Neutrophil (primary cell): Measurements from ENCODE around the gene CCDC122.
A peak's percentile ranks its signal among the peaks of the same experiment; 100 is the strongest.

ENCODE experiments used
- H3K27ac ChIP-seq: fragments of 200-600 bp; sonication (generic); 2 replicates; pipeline ENCODE4 v1.5.1; 2016; ENCODE audit warnings: mild to moderate bottlenecking, moderate library complexity
- H3K27me3 ChIP-seq: fragments of 200-600 bp; sonication (generic); 2 replicates; pipeline ENCODE4 v1.6.0; 2016; ENCODE audit warnings: mild to moderate bottlenecking
- H3K36me3 ChIP-seq: fragments of 200-600 bp; sonication (generic); 2 replicates; pipeline ENCODE4 v1.5.1; 2017
- H3K4me1 ChIP-seq, 2 experiments: fragments of 200-600 bp in 1 of 2; sonication (generic) in 1 of 2; 1 replicate in 1 of 2; 2 replicates in 1 of 2; pipeline versions ENCODE4 v1.5.1 to v1.6.1; 2013 to 2016; ENCODE audit warnings: low read depth in 1 of 2, low read length in 1 of 2, mild to moderate bottlenecking in 1 of 2, moderate library complexity in 1 of 2; ENCODE audit not compliant: control insufficient read depth in 1 of 2, insufficient read depth in 1 of 2
- H3K4me3 ChIP-seq, 2 experiments: fragments of 200-600 bp in 1 of 2; sonication (generic) in 1 of 2; 1 replicate in 1 of 2; 2 replicates in 1 of 2; pipeline ENCODE4 v1.5.1; 2013 to 2016; ENCODE audit warnings: low read depth in 1 of 2, low read length in 1 of 2, mild to moderate bottlenecking in 1 of 2, moderate library complexity in 1 of 2
- H3K9me3 ChIP-seq: fragments of 200-600 bp; sonication (generic); 2 replicates; pipeline ENCODE4 v1.5.1; 2016
- TF ChIP-seq, protein P1 (sequence below): fragments of 200-600 bp; sonication (generic); IDR thresholded peaks from 2 replicates; pipeline ENCODE4 v1.5.1; 2016; ENCODE audit warnings: antibody characterized with exemption

The CCDC122 gene

GRCh38 chr13:43905435-43906031 is 26.0 kb upstream of the CCDC122 start:
- no peaks in the 10 kb centered on the region for H3K4me1 ChIP-seq
- H3K27ac ChIP-seq = no peak overlapping the region
- H3K27me3 ChIP-seq = no peaks in the 10 kb centered on the region
- TF ChIP-seq, protein P1, sequence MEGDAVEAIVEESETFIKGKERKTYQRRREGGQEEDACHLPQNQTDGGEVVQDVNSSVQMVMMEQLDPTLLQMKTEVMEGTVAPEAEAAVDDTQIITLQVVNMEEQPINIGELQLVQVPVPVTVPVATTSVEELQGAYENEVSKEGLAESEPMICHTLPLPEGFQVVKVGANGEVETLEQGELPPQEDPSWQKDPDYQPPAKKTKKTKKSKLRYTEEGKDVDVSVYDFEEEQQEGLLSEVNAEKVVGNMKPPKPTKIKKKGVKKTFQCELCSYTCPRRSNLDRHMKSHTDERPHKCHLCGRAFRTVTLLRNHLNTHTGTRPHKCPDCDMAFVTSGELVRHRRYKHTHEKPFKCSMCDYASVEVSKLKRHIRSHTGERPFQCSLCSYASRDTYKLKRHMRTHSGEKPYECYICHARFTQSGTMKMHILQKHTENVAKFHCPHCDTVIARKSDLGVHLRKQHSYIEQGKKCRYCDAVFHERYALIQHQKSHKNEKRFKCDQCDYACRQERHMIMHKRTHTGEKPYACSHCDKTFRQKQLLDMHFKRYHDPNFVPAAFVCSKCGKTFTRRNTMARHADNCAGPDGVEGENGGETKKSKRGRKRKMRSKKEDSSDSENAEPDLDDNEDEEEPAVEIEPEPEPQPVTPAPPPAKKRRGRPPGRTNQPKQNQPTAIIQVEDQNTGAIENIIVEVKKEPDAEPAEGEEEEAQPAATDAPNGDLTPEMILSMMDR = peak; percentile 62
- H3K9me3 ChIP-seq = no peaks in the 10 kb centered on the region
- no peak overlapping the region for H3K4me3 ChIP-seq
- no peaks in the 10 kb centered on the region for H3K36me3 ChIP-seq

DNA sequence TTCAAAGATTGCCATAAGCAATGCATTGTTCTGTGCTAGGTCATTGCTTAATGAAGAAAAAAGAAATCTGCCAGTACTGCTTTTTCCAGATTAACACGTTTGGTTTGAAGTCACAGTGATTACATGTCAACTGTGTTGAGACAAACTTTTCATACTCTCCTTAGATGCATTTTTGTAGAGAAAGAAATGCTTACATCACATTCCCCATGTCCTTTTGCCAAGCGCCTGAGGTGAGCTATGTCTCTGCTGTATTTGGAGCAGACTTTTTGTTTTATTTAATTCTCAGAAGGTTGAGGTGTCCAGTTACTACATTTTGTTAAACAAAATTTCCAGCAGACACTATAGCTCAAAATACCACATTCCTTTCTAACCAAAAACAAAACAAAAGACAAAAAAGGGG is 16.4 kb upstream of the CCDC122 start:
- no peak overlapping the region for H3K4me3 ChIP-seq
- TF ChIP-seq, protein P1 = no peak
- H3K4me1 ChIP-seq = no peaks in the 10 kb centered on the region
- H3K9me3 ChIP-seq = no peaks in the 10 kb centered on the region
- H3K36me3 ChIP-seq = peaks cover 5% of the 10 kb centered on the region
- H3K27me3 ChIP-seq = no peaks in the 10 kb centered on the region
- no peak overlapping the region for H3K27ac ChIP-seq

DNA sequence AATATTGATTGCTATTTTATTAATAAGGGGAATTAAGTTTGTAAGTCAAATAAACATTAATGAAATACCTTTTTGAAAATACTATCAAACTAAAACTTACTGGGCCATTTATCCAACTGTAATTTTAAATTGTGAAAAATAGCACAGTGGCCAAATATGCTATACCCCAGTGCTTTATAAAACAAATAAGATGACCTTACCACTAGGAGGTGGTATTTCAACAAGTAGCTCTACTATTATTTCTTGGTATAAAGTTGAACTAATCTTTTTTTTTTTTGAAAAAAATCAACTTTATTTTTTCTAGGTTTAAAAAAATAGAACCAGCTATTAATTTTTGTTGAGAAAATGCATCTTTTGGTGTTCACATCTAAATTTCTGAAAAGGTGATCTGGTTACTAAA is 14.9 kb upstream of the CCDC122 start:
- Histone ChIP-seq H3K9me3 (no peaks in the 10 kb centered on the region), H3K4me3 (no peak overlapping the region), H3K27ac (no peak overlapping the region), H3K4me1 (no peaks in the 10 kb centered on the region), H3K36me3 (peaks cover 12% of the 10 kb centered on the region), H3K27me3 (no peaks in the 10 kb centered on the region)
- TF ChIP-seq, protein P1 = no peak

GRCh38 chr13:43884222-43884621 is 4.7 kb upstream of the CCDC122 start:
- H3K36me3 ChIP-seq = no peaks in the 10 kb centered on the region
- peaks cover 0 to 8% of the 10 kb centered on the region in 2 experiments for H3K4me1 ChIP-seq
- H3K27ac ChIP-seq = no peak overlapping the region
- TF ChIP-seq, protein P1 = no peak
- H3K4me3 ChIP-seq = no peak overlapping the region
- H3K27me3 ChIP-seq = no peaks in the 10 kb centered on the region
- H3K9me3 ChIP-seq = no peaks in the 10 kb centered on the region

GRCh38 chr13:43883631-43884030 is 4.1 kb upstream of the CCDC122 start:
- Histone ChIP-seq H3K27ac (no peak overlapping the region), H3K27me3 (no peaks in the 10 kb centered on the region), H3K9me3 (no peaks in the 10 kb centered on the region), H3K36me3 (no peaks in the 10 kb centered on the region), H3K4me1 (peaks cover 4 to 12% of the 10 kb centered on the region in 2 experiments), H3K4me3 (no peak overlapping the region)
- TF ChIP-seq, protein P1 = no peak
